ENCODE measurements around the gene BTD.

GRCh38 chr3:15649341-15649740 is 47.8 kb downstream of the BTD start:
- no peak for TF ChIP-seq CREB5 (CRISPR knock-in tag; IDR thresholded peaks at IDR 0.05; ENCODE audit: low read depth)
- no peak for TF ChIP-seq ZFP3 (CRISPR knock-in tag; IDR thresholded peaks at IDR 0.05)
- TF ChIP-seq OSR1 (CRISPR knock-in tag; IDR thresholded peaks at IDR 0.05) = no peak
- no peak for TF ChIP-seq ZC3H10 (CRISPR knock-in tag; IDR thresholded peaks at IDR 0.05)
- TF ChIP-seq ARNTL (CRISPR knock-in tag; IDR thresholded peaks at IDR 0.05; ENCODE audit: borderline replicate concordance, low read depth) = no peak

All from SK-N-SH treated with all-trans-retinoic acid at 6 μM for 48 hours (cell line).